HepG2 (cell line): ENCODE data around the gene CXCL10. TPM values are rescaled to one million over a fixed set of nuclear protein-coding genes. Genes with fewer than 3 reads are reported as not detected.

Source experiments
- ATAC-seq: fragments of 200-7000 bp; cut with Tn5 transposase; 3 replicates; pipeline ENCODE4 v1.9.1; 2020; ENCODE audit warnings: mild to moderate bottlenecking, moderate library complexity
- BruUV-seq: library from RNA; stranded (reverse); fragments of 400-500 nt; replicated peaks from 2 replicates; lab custom pipeline; 2021; lab: Mats Ljungman, UMichigan
- CTCF ChIA-PET: fragments of 300-600 bp; formaldehyde crosslinking; extraction: SDS; loops from one replicate; lab custom pipeline; 2021; ENCODE audit warnings: low total read pairs, inconsistent platforms, low intra/inter-chr PET ratio; lab: Yijun Ruan, JAX
- POLR2A ChIA-PET: fragments of 350-600 bp; sonication (Branson Sonifier 250); formaldehyde crosslinking; loops from one replicate; lab custom pipeline; 2020; ENCODE audit warnings: antibody characterized with exemption, inconsistent platforms; lab: Yijun Ruan, JAX
- DNase-seq: peaks from one replicate; pipeline ENCODE4 v3.0.0-alpha.2; 2015; ENCODE audit warnings: low spot score
- FAIRE-seq: peaks from 3 replicates; lab custom pipeline; 2011; peaks lifted over from hg19 to GRCh38; lab: Jason Lieb, UNC
- H2AFZ ChIP-seq: one replicate; pipeline ENCODE4 v1.6.1; 2011; ENCODE audit warnings: low read length, inconsistent platforms
- H3K27ac ChIP-seq: fragments of 300-600 bp; 3 replicates; pipeline ENCODE4 v1.8.0; 2011; ENCODE audit warnings: mixed run types, mild to moderate bottlenecking, mixed read lengths, low read length, inconsistent platforms; ENCODE audit not compliant: insufficient read depth; ENCODE audit errors: extremely low read length
- H3K27me3 ChIP-seq, 2 experiments: fragments of 200-600 bp in 1 of 2; 2 replicates in 1 of 2; 3 replicates in 1 of 2; pipeline versions ENCODE4 v1.6.0 to v1.8.0; 2011; ENCODE audit warnings: low read length in 2 of 2, mild to moderate bottlenecking in 2 of 2, moderate library complexity in 2 of 2, inconsistent platforms in 1 of 2; ENCODE audit not compliant: insufficient read depth in 2 of 2, control insufficient read depth in 1 of 2
- H3K36me3 ChIP-seq, 2 experiments: fragments of 200-600 bp in 1 of 2; replicated peaks in 1 of 2; 2 replicates in 1 of 2; 3 replicates in 1 of 2; pipeline versions ENCODE4 v1.5.1 to v1.8.0; 2011; ENCODE audit warnings: low read length in 2 of 2, inconsistent platforms in 1 of 2; ENCODE audit not compliant: insufficient read depth in 2 of 2, control insufficient read depth in 1 of 2
- H3K4me1 ChIP-seq: 2 replicates; pipeline ENCODE4 v1.5.1; 2012; ENCODE audit warnings: low read length, inconsistent platforms; ENCODE audit not compliant: insufficient read depth
- H3K4me2 ChIP-seq: 2 replicates; pipeline ENCODE4 v1.6.0; 2011; ENCODE audit warnings: low read depth, low read length, inconsistent platforms
- H3K4me3 ChIP-seq, 3 experiments: fragments of 200-600 bp in 1 of 3; sonication (generic), shearing (Covaris generic) in 1 of 3; replicated peaks in 1 of 3; 2 replicates each; pipeline ENCODE4 v1.5.1; 2011 to 2016; ENCODE audit warnings: low read length in 3 of 3, inconsistent platforms in 2 of 3, low read depth in 2 of 3, mild to moderate bottlenecking in 2 of 3, control low read depth in 1 of 3, mixed read lengths in 1 of 3; ENCODE audit not compliant: insufficient read depth in 1 of 3
- H3K79me2 ChIP-seq: one replicate; pipeline ENCODE4 v1.6.1; 2011; ENCODE audit warnings: low read length, inconsistent platforms; ENCODE audit not compliant: insufficient read depth
- H3K9ac ChIP-seq: 2 replicates; pipeline ENCODE4 v1.6.0; 2011; ENCODE audit warnings: mild to moderate bottlenecking, low read depth, low read length, inconsistent platforms; ENCODE audit not compliant: insufficient read depth
- H3K9me3 ChIP-seq: 2 replicates; pipeline ENCODE4 v1.5.1; 2012; ENCODE audit warnings: mild to moderate bottlenecking, low read length
- H4K20me1 ChIP-seq: 2 replicates; pipeline ENCODE4 v1.6.0; 2011; ENCODE audit warnings: inconsistent platforms, mild to moderate bottlenecking, low read length, moderate library complexity; ENCODE audit not compliant: insufficient read depth
- CBX1 ChIP-seq: IDR thresholded peaks from one replicate; pipeline ENCODE4 v1.6.1; 2016; ENCODE audit warnings: antibody characterized with exemption, low read depth
- HNF1B ChIP-seq: sonication (generic); formaldehyde crosslinking; IDR thresholded peaks from 2 replicates; pipeline ENCODE4 v1.5.1; 2020; ENCODE audit warnings: mild to moderate bottlenecking, moderate library complexity, missing genetic modification reagents
- KDM1A ChIP-seq: IDR thresholded peaks from 2 replicates; pipeline ENCODE4 v1.6.1; 2016; ENCODE audit warnings: missing compliant biosample characterization
- KDM5B ChIP-seq: sonication (generic); formaldehyde crosslinking; IDR thresholded peaks from 2 replicates; pipeline ENCODE4 v1.4.0; 2020; ENCODE audit warnings: missing genetic modification reagents, mild to moderate bottlenecking, borderline replicate concordance
- NFKB2 ChIP-seq: sonication (generic); formaldehyde crosslinking; IDR thresholded peaks from 2 replicates; pipeline ENCODE4 v1.4.0; 2020; ENCODE audit warnings: missing genetic modification reagents, borderline replicate concordance
- USF2 ChIP-seq, 2 experiments: sonication (generic) in 1 of 2; formaldehyde crosslinking in 1 of 2; IDR thresholded peaks; 2 replicates each; pipeline versions ENCODE4 v1.5.1 to v1.6.1; 2011 to 2020; ENCODE audit warnings: borderline replicate concordance in 1 of 2, low read depth in 1 of 2, low read length in 1 of 2, mild to moderate bottlenecking in 1 of 2, missing genetic modification reagents in 1 of 2, moderate library complexity in 1 of 2
- ZNF337 ChIP-seq: sonication (generic); formaldehyde crosslinking; IDR thresholded peaks from 2 replicates; pipeline ENCODE4 v1.5.1; 2020; ENCODE audit warnings: missing genetic modification reagents, low read depth, mild to moderate bottlenecking, borderline replicate concordance
- WGBS: methylation state at CpG from one replicate; pipeline ENCODE4 v1.1.6; 2017; ENCODE audit warnings: low lambda C conversion rate; 5-methylcytosine and 5-hydroxymethylcytosine counted together
- in situ Hi-C: cut with HindIII; loops from 2 replicates; pipeline ENCODE4 v1.10.0; 2017; ENCODE audit warnings: low pct_unique_long_range_greater_than_20kb; ENCODE audit not compliant: extremely low pct_ligation_motif_present
- intact Hi-C: fragments of 100-400 bp; cut with micrococcal nuclease; formaldehyde crosslinking; loops from one replicate; pipeline ENCODE4 v1.10.0; 2022; ENCODE audit not compliant: unreplicated experiment
- polyA plus RNA-seq, 8 experiments: library from polyadenylated mRNA; depleted of rRNA in 3 of 8; stranded (reverse) in 7 of 8; unstranded in 1 of 8; fragments of >200 nt; fragmentation: Illumina TruSeq in 4 of 8; extraction: Trizol in 4 of 8; gene quantifications; 2 replicates each; pipeline versions ENCODE4 v1.2.1 to v1.2.3, GENCODE V29; 2011 to 2016; ENCODE audit warnings: low read depth in 4 of 8, missing spikeins in 1 of 8, mixed read lengths in 1 of 8; ENCODE audit not compliant: insufficient read depth in 1 of 8
- total RNA-seq, 5 experiments: library from RNA; depleted of rRNA; stranded (reverse); fragments of >200 nt; fragmentation: Illumina TruSeq; extraction: Trizol; gene quantifications; 2 replicates each; pipeline ENCODE4 v1.2.3, GENCODE V29; 2016; ENCODE audit warnings: low read depth in 1 of 5
- TF ChIP-seq, protein P1 (sequence below): sonication (generic); formaldehyde crosslinking; IDR thresholded peaks from 2 replicates; pipeline ENCODE4 v1.8.0; 2022; ENCODE audit warnings: missing genetic modification reagents, mild to moderate bottlenecking, borderline replicate concordance
- TF ChIP-seq, protein P2 (sequence below): sonication (generic); formaldehyde crosslinking; IDR thresholded peaks from 2 replicates; pipeline ENCODE4 v1.5.0; 2020; ENCODE audit warnings: mild to moderate bottlenecking, missing genetic modification reagents, borderline replicate concordance
- TF ChIP-seq, protein P3 (sequence below): sonication (generic); formaldehyde crosslinking; IDR thresholded peaks from 2 replicates; pipeline ENCODE4 v1.4.0; 2020; ENCODE audit warnings: missing genetic modification reagents

The CXCL10 gene
- total and polyA plus RNA-seq, 2 of the 13 experiments (the other 11 are each of a cell fraction or from before 2014, with no cell fraction given) = not detected

- CTCF ChIA-PET = no interaction called here
- Histone ChIP-seq H3K27me3 (no peaks in the 10 kb centered on the region; a peak in 1 of 5 replicates), H3K9ac (no peak overlapping the region), H3K9me3 (no peaks in the 10 kb centered on the region), H3K4me2 (no peak overlapping the region), H3K36me3 (no peaks in the 10 kb centered on the region), H3K4me1 (0 out of 2 replicates have a peak, but pooled peaks cover 4% of the 10 kb centered on the region), H2AFZ (no peak overlapping the region), H3K27ac (no peak overlapping the region), H4K20me1 (no peaks in the 10 kb centered on the region), H3K79me2 (no peaks in the 10 kb centered on the region), H3K4me3 (no peak overlapping the region)
- 51% methylated on average over 4 of the region's 4 CpGs for WGBS
- in situ Hi-C loops = no loop called here
- POLR2A ChIA-PET = no interaction called here
- intact Hi-C loops = no loop called here
- no peak for DNase-seq
- no peak for FAIRE-seq
- no peak for ATAC-seq
- no TSS peak for BruUV-seq
- TF ChIP-seq, protein P1, sequence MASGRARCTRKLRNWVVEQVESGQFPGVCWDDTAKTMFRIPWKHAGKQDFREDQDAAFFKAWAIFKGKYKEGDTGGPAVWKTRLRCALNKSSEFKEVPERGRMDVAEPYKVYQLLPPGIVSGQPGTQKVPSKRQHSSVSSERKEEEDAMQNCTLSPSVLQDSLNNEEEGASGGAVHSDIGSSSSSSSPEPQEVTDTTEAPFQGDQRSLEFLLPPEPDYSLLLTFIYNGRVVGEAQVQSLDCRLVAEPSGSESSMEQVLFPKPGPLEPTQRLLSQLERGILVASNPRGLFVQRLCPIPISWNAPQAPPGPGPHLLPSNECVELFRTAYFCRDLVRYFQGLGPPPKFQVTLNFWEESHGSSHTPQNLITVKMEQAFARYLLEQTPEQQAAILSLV (CRISPR knock-in tag) = no peak
- no peak for TF ChIP-seq KDM1A (CRISPR knock-in tag)
- TF ChIP-seq, protein P2, sequence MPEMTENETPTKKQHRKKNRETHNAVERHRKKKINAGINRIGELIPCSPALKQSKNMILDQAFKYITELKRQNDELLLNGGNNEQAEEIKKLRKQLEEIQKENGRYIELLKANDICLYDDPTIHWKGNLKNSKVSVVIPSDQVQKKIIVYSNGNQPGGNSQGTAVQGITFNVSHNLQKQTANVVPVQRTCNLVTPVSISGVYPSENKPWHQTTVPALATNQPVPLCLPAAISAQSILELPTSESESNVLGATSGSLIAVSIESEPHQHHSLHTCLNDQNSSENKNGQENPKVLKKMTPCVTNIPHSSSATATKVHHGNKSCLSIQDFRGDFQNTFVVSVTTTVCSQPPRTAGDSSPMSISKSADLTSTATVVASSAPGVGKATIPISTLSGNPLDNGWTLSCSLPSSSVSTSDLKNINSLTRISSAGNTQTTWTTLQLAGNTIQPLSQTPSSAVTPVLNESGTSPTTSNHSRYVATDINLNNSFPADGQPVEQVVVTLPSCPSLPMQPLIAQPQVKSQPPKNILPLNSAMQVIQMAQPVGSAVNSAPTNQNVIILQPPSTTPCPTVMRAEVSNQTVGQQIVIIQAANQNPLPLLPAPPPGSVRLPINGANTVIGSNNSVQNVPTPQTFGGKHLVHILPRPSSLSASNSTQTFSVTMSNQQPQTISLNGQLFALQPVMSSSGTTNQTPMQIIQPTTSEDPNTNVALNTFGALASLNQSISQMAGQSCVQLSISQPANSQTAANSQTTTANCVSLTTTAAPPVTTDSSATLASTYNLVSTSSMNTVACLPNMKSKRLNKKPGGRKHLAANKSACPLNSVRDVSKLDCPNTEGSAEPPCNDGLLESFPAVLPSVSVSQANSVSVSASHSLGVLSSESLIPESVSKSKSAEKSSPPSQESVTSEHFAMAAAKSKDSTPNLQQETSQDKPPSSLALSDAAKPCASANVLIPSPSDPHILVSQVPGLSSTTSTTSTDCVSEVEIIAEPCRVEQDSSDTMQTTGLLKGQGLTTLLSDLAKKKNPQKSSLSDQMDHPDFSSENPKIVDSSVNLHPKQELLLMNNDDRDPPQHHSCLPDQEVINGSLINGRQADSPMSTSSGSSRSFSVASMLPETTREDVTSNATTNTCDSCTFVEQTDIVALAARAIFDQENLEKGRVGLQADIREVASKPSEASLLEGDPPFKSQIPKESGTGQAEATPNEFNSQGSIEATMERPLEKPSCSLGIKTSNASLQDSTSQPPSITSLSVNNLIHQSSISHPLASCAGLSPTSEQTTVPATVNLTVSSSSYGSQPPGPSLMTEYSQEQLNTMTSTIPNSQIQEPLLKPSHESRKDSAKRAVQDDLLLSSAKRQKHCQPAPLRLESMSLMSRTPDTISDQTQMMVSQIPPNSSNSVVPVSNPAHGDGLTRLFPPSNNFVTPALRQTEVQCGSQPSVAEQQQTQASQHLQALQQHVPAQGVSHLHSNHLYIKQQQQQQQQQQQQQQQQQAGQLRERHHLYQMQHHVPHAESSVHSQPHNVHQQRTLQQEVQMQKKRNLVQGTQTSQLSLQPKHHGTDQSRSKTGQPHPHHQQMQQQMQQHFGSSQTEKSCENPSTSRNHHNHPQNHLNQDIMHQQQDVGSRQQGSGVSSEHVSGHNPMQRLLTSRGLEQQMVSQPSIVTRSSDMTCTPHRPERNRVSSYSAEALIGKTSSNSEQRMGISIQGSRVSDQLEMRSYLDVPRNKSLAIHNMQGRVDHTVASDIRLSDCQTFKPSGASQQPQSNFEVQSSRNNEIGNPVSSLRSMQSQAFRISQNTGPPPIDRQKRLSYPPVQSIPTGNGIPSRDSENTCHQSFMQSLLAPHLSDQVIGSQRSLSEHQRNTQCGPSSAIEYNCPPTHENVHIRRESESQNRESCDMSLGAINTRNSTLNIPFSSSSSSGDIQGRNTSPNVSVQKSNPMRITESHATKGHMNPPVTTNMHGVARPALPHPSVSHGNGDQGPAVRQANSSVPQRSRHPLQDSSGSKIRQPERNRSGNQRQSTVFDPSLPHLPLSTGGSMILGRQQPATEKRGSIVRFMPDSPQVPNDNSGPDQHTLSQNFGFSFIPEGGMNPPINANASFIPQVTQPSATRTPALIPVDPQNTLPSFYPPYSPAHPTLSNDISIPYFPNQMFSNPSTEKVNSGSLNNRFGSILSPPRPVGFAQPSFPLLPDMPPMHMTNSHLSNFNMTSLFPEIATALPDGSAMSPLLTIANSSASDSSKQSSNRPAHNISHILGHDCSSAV (CRISPR knock-in tag) = no peak
- TF ChIP-seq CBX1 = no peak
- TF ChIP-seq, protein P3, sequence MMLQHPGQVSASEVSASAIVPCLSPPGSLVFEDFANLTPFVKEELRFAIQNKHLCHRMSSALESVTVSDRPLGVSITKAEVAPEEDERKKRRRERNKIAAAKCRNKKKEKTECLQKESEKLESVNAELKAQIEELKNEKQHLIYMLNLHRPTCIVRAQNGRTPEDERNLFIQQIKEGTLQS (CRISPR knock-in tag) = no peak
- no peak for TF ChIP-seq KDM5B (CRISPR knock-in tag)
- no peak for TF ChIP-seq NFKB2 (CRISPR knock-in tag)
- TF ChIP-seq ZNF337 = no peak
- no peak for TF ChIP-seq HNF1B
- TF ChIP-seq USF2 (IDR thresholded peaks at IDR 0.05; ENCODE audit: low read depth, low read length) = no peak
- TF ChIP-seq USF2 (CRISPR knock-in tag; IDR thresholded peaks at IDR 0.05; ENCODE audit: borderline replicate concordance) = no peak
Measured at GRCh38 chr4:76024065-76024464, 768 bp upstream of the CXCL10 start.
